SU-DHL-6 (cell line): ENCODE results near the gene TIMP3.

Experiments
- H2AFZ ChIP-seq: fragments of 200-600 bp; sonication (generic); 2 replicates; pipeline ENCODE4 v1.6.1; 2014; ENCODE audit warnings: low read depth, mild to moderate bottlenecking, moderate library complexity, mixed read lengths, antibody characterized with exemption, low read length; ENCODE audit not compliant: severe bottlenecking
- H3F3A ChIP-seq: fragments of 200-600 bp; shearing (Covaris generic); 2 replicates; pipeline ENCODE4 v1.6.0; 2016; ENCODE audit warnings: antibody characterized with exemption, mild to moderate bottlenecking; ENCODE audit not compliant: insufficient read depth
- H3K27ac ChIP-seq: fragments of 200-600 bp; sonication (generic); 2 replicates; pipeline ENCODE4 v1.5.1; 2016; ENCODE audit warnings: low read depth, mild to moderate bottlenecking, low read length, moderate library complexity, mixed read lengths
- H3K27me3 ChIP-seq: fragments of 200-600 bp; sonication (generic), shearing (Covaris generic); 2 replicates; pipeline ENCODE4 v1.6.0; 2014; ENCODE audit warnings: mild to moderate bottlenecking, low read length
- H3K36me3 ChIP-seq: fragments of 200-600 bp; sonication (generic); 2 replicates; pipeline ENCODE4 v1.6.1; 2014; ENCODE audit warnings: mild to moderate bottlenecking, low read length, mixed read lengths
- H3K4me2 ChIP-seq: fragments of 300-600, 200-600 bp; shearing (Covaris generic), sonication (generic); 2 replicates; pipeline ENCODE4 v1.6.0; 2014; ENCODE audit warnings: low read length, low read depth, mild to moderate bottlenecking; ENCODE audit not compliant: poor library complexity, severe bottlenecking
- H3K4me3 ChIP-seq: fragments of 200-600 bp; sonication (generic); 2 replicates; pipeline ENCODE4 v1.5.1; 2014; ENCODE audit warnings: antibody characterized with exemption, low read length, mild to moderate bottlenecking, mixed read lengths; ENCODE audit not compliant: insufficient read depth, poor library complexity, severe bottlenecking
- H3K79me2 ChIP-seq: fragments of 200-600 bp; sonication (generic); 2 replicates; pipeline ENCODE4 v1.6.1; 2014; ENCODE audit warnings: mild to moderate bottlenecking, low read length, moderate library complexity; ENCODE audit not compliant: insufficient read depth
- H3K9ac ChIP-seq: fragments of 200-600 bp; sonication (generic); 2 replicates; pipeline ENCODE4 v1.7.0; 2014; ENCODE audit warnings: mild to moderate bottlenecking, low read length
- H3K9me2 ChIP-seq: fragments of 200-600 bp; sonication (generic); replicated peaks from 2 replicates; pipeline ENCODE4 v1.6.1; 2014; ENCODE audit warnings: low read length; ENCODE audit not compliant: insufficient read depth
- H3K9me3 ChIP-seq: fragments of 200-600 bp; sonication (generic); 2 replicates; pipeline ENCODE4 v1.6.1; 2014; ENCODE audit warnings: low read length, mixed read lengths; ENCODE audit not compliant: insufficient read depth
- H4K20me1 ChIP-seq: fragments of 200-600 bp; sonication (generic); 2 replicates; pipeline ENCODE4 v1.6.1; 2014; ENCODE audit warnings: low read depth, mild to moderate bottlenecking, antibody characterized with exemption, low read length, moderate library complexity, mixed read lengths
- CTCF ChIP-seq: fragments of 200-600 bp; sonication (generic); IDR thresholded peaks from one replicate; pipeline ENCODE4 v1.5.1; 2017; ENCODE audit warnings: antibody characterized with exemption, mild to moderate bottlenecking, low read length, moderate library complexity; ENCODE audit not compliant: insufficient read depth, poor library complexity, severe bottlenecking
- EZH2phosphoT487 ChIP-seq: fragments of 200-600 bp; sonication (generic), shearing (Covaris generic); conservative IDR thresholded peaks from 2 replicates; pipeline ENCODE4 v1.6.1; 2018; ENCODE audit warnings: mild to moderate bottlenecking, antibody characterized with exemption, low read length, moderate library complexity, mixed read lengths

TIMP3 gene

DNA sequence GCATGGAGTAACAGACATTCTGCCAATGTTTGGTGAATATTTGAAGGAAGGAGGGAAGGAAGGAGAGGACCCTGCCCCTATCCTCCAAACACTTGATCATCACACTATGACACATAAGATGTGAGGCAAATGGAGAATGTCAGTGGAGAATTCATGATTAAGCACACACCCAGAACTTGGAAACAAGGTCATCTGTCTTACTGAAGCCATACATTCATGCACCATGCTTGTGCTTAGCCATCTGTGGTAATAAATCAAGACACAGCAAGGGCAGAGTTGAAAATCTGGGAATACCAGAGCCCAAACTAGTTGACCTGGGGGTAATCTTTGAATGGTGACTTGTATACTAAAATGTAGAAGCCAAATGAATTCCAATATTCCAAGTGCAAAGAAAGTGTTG lies 7.9 kb upstream of the TIMP3 start:
- Histone ChIP-seq H3K4me2 (no peak overlapping the region), H3K79me2 (no peaks in the 10 kb centered on the region), H3F3A (no peaks in the 10 kb centered on the region), H4K20me1 (no peaks in the 10 kb centered on the region), H3K9me3 (no peaks in the 10 kb centered on the region), H2AFZ (no peak overlapping the region), H3K9ac (no peak overlapping the region), H3K4me3 (no peak overlapping the region), H3K9me2 (no peaks in the 10 kb centered on the region), H3K36me3 (no peaks in the 10 kb centered on the region), H3K27ac (no peak overlapping the region), H3K27me3 (no peaks in the 10 kb centered on the region)
- TF ChIP-seq CTCF: no peak
- no peak for TF ChIP-seq EZH2phosphoT487

DNA sequence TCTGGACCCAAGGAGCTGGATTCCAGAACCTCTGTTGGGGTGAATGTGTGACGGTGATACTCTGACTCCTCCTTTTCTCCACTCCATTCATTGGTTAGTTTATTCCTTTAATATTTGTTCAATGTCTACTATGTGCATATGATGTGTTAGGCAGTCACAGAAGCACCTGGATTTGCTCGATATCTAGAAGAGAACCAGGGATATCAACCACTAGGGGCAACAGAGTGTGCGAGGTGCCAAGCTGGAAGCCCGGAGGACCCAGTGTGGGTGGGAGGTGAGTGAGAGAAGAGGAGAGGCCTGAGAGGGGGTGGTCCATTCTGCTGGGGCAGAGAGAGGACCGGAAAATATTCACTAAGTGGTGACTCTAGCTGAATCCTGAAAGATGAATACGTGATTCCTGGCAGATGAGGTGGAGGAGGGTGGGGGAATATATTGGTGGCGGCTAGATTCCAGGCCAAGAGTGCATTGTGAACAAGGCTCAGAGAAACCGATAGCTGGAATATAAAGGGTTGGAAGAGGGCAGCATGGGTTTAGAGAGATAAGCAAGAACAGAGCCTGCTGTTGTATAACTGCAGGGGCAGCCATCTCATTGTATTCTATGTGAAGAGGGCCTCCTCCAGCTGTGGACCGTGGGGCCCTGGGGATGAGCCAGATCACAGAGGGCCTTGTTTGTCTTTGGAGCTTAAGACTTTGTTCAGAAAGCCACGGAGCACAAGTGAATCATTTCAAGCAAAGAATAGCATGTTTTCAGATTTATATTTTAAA lies 6.9 kb upstream of the TIMP3 start:
- H3F3A ChIP-seq: no peaks in the 10 kb centered on the region
- TF ChIP-seq CTCF: no peak
- no peak for TF ChIP-seq EZH2phosphoT487
- no peaks in the 10 kb centered on the region for H3K79me2 ChIP-seq
- no peak overlapping the region for H3K4me3 ChIP-seq
- H3K9me2 ChIP-seq: no peaks in the 10 kb centered on the region
- H2AFZ ChIP-seq: no peak overlapping the region
- H3K4me2 ChIP-seq: no peak overlapping the region
- no peaks in the 10 kb centered on the region for H4K20me1 ChIP-seq
- H3K27ac ChIP-seq: no peak overlapping the region
- no peaks in the 10 kb centered on the region for H3K9me3 ChIP-seq
- no peaks in the 10 kb centered on the region for H3K36me3 ChIP-seq
- H3K27me3 ChIP-seq: no peaks in the 10 kb centered on the region
- no peak overlapping the region for H3K9ac ChIP-seq

DNA sequence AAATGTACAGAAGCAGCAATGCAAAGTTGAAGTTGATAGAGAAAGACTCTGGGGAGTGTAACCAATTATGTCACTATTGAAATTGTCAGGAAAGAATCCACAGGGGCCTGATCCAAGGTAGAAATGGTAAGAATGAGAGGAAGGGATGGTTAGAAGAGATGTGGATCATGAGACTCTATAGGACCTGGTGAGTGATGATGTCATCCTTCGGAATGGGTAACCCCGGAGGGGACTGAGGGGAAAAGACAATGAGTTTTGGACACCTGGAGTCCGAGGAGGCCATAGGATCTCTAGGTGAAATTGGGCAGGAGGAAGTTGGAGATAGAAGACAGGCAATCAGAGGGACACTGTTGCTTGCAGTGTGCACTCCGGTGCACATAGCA lies 6.3 kb upstream of the TIMP3 start:
- Histone ChIP-seq H4K20me1 (no peaks in the 10 kb centered on the region), H2AFZ (no peak overlapping the region), H3K9me3 (no peaks in the 10 kb centered on the region), H3K36me3 (no peaks in the 10 kb centered on the region), H3K4me2 (no peak overlapping the region), H3K9ac (no peak overlapping the region), H3F3A (no peaks in the 10 kb centered on the region), H3K79me2 (no peaks in the 10 kb centered on the region), H3K27me3 (no peaks in the 10 kb centered on the region), H3K27ac (no peak overlapping the region), H3K4me3 (no peak overlapping the region), H3K9me2 (no peaks in the 10 kb centered on the region)
- TF ChIP-seq EZH2phosphoT487 (no peak), CTCF (no peak)
